NCI-H1092 treated with DMSO at 0.1 percent for 48 hours (cell line): ENCODE data around the gene ADAMTS7.
"Not testable (repeated sequence)": the region's sequence is repeated elsewhere in the genome, so short reads cannot be mapped to it uniquely, and the experiment has no call there.

Experiments used
- DNase-seq: peaks from one replicate; lab custom pipeline; 2025; lab: John Stamatoyannopoulos, UW

Gene ADAMTS7

GRCh38 chr15:78782402-78782801 is 28.9 kb downstream of the ADAMTS7 start:
- DNase-seq, result not testable (repeated sequence)

DNA sequence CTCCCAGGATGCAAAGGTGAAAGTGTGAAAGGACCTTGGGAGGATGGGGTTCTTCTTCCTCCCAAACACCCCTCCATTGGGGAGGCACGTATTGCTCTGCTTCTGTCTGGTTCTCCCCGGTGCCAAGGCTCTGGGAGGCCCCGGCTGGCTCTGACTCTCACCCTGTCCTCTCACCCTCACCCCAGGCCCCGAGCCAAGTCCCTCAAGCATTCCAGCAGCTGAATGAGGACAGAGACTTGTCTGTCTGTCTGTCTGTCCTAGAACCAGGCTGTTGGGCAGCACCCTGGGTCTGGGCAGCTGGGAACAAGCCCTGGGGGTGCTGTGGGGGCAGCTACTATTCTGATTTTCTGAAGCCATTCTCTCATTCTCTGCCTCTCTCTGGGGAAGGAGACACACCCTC is 29.9 kb downstream of the ADAMTS7 start:
- not testable (repeated sequence) for DNase-seq

GRCh38 chr15:78779975-78780374 is 31.3 kb downstream of the ADAMTS7 start:
- not testable (repeated sequence) for DNase-seq

DNA sequence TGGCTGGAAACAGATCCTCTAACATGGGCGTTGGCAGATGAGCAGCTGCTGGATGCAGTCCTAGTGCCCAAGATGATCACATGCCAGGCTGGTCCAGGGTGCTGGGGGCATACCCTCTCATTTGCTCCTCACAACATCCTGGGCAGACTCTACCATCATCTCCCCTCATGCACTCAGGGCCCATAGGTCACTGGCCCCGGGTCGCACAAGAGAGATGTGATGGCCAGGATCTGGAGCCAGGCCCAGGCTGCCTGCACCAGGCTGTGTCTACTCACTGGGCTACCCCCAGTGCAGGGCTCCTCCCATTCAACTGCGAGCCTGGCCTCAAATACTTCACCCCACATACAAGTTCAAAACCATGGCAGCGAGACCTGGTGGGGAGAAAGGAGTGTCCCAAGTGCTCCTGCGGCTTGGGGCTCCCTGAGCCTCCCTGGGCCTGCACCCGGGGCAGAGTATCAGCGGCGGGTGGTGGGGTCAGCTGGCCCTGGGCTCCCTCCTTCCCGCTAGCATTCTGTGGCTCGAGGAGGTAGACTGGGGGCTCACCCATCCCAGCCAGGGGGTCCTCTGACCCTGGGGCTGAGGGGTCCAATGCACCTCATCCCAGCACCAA is 32.0 kb downstream of the ADAMTS7 start:
- not testable (repeated sequence) for DNase-seq

DNA sequence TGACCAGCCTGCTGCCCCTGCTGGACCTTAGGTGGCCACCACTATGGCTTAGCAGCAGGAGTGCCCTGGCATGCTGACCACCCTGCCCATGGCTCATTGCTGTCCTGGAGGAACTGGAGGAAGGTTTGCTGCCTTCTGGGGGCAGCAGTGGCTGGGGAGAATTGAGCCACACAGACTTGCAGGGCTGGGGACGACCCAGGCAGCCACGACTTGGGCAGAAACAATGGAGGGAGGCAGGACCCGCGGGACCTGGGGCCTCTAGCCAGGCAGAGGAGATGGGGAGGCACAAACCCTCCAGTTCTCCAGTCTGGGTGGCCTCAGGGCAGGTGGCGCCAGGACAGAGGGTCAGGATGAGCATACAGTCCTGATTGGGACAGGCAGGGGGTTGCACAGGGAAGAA is 32.8 kb downstream of the ADAMTS7 start:
- no peak for DNase-seq

- DNase-seq, result not testable (repeated sequence)
Measured at GRCh38 chr15:78777953-78778345, 33.3 kb downstream of the ADAMTS7 start.

- DNase-seq, result not testable (repeated sequence)
Measured at GRCh38 chr15:78777290-78777952, 33.8 kb downstream of the ADAMTS7 start.

GRCh38 chr15:78776046-78776925 is 35.0 kb downstream of the ADAMTS7 start:
- DNase-seq, result not testable (repeated sequence)

DNA sequence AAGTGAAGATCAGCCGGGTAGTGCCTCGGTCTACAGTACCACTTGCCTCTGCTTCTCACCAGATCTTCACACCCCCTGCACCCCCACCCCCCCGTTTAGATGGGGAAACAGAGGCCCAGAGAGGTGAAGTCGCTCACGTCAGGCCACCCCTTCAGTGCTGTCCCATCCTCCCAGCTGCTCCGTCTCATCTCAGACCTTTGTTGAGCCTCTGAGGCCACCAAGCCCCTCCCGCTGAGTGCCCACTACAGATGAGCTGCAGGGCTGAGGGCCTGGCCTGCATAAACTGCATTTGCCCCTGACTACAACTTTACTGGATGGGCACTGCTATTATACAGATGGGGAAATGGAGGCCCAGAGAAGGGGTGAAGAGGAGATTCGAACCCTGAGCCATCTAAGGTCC is 35.8 kb downstream of the ADAMTS7 start:
- no peak for DNase-seq

- not testable (repeated sequence) for DNase-seq
Measured at GRCh38 chr15:78774451-78774990, 36.7 kb downstream of the ADAMTS7 start.

DNA sequence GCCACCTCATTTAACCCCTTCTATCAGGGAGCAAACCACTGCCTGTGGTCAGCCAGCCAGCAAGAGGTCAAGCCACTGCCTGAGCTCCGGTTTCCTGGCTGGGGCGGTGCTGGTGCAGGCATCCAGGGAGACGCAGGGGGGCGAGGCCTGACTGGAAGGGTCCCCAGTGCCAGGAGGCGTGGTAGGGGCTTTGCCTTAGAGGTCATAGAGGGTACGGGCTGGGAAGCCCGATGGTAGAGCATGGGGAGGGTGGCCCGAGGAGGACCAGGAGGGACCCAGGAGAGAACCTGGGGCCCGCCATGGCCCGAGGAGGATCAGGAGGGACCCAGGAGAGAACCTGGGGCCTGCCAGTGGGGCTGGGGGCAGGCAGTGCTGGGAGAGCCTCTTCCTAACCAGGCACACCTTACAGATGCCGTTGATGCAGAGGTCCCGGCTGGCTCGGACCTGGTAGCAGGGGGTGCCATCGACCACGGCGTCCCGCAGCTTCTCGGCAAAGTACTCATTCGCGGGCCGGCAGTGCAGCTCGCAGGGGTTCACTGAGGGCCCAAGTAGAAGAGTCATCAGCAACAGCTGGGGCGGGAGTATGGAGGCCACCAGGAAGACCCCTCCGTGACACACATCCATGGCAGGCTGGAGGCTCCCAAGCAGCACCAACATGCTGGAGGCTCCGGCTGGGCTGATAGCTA is 37.4 kb downstream of the ADAMTS7 start:
- not testable (repeated sequence) for DNase-seq

DNA sequence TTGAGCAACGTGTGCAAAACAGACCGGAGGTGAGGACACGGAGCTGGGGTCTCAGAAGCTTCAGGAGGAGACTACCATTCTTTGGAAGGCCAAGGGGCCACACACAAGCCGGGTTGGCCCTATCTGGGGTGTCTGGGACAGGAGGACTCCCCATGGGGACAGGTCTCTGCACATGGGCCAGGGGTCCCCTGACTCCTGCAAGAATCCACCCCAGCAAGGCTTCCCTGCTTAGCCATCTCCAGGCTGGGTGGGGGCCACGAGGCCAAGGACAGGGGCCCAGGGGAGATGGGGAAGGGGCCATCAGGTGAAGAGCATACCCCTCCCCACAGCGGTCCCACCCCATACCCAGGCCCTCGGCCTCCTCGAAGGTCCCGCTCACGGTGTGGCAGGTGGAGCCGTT is 38.5 kb downstream of the ADAMTS7 start:
- no peak for DNase-seq

DNA sequence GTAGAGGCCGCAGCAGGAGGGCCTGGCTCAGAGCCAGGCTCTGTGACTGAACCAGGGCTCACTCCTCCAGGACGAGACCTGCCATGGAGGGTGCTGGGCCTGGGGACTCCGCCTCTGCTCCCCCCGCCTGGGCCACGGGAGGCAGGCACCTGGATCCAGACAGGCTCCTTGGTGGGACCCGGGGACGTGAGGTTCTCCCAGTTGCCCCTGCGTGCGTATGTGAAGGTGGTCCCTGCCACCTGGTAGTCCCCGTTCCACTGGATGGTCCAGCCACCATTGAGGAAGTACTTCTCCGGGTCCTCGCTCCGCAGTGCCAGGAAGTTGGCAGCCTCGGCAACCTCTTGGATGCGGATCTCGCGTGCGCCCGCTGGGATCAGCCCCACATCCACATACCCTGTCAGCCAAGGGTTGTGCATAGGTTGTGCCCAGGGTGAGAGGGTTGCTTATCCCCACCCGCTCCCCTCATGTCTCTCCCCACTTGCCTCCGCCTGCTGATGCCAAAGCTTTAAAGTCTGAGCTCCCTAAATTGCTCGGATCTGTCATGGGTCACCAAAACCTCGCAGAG is 39.7 kb downstream of the ADAMTS7 start:
- DNase-seq, result not testable (repeated sequence)

DNA sequence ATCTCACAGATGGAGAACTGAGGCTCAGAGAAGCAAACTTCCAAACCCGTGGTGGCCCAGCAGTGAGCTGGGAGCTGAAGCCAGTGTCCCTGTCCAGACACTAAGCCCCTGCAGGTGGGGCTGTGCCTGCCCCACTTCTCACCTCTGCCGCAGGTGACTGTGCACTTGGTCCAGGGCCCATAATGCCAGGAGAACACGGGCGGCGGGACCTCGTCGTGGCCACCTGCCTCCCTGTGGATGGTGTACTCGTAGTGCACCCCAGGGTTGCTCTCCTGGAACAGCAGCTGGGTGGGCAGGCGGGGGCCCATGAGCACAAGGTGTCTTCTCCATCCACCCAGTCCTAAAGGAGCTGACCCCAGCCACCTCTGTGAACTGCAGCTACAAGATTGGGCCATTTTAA is 40.2 kb downstream of the ADAMTS7 start:
- not testable (repeated sequence) for DNase-seq

- DNase-seq, result not testable (repeated sequence)
Measured at GRCh38 chr15:78769473-78770225, 41.6 kb downstream of the ADAMTS7 start.

DNA sequence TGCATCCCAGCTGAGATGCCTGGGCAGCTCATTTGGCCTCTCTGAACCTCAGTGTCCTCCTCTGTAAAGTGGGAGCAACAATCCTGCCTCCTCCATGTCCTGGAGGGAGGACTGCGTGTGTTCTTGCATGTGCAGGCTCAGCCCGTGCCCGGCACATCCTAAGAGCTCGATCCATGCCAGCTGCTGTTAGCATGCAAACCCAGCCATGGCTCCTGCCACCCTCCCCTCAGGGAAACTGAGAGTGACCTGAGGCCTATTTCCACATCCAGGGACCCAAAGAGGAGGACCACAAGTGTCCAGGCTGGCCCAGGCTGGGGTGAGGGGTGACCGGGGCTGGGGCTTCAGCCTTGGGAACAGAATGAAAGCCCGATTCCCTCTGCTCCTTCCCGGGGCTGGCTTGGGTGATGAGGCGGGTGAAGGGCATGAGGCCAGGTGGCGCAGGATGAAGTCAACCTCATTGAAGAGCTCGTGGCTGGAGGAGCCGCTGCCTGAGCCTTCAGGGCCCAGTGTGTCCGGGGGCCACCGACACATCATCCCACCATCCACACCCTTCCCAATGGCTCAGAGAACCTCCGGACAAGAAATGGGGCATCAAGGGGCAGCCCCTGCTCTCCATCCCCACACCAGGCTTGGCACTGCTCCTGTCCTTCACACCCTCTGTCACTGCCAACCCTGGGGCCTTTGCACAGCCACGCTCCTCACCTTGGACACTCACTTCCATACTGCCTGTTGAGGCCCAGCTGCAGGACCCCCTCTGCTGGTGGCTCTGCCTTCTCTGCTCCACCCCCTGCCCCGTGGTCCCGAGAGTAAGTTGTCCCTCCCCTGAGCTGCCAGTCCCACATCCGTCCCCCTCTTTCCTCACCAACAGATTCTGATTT is 42.5 kb downstream of the ADAMTS7 start:
- DNase-seq, result no peak

DNA sequence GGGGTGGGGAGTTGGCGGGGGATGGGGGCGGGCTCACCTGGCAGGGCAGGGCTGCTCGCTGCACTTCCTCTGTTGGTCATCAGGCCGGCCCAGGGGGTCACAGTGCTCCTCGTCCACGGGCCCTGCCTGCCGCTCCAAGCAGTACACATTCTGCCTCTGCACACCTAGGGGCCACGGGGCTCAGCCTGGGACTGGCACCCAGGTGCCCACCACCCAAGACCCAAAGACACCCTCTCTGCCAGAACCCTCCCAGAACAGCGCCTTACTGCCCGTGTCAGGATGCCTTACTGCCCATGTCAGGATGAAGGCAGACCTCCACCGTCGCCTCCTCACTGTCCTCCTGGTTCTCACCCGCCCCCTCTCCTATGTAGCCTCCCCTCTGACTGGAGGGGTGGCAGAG is 43.2 kb downstream of the ADAMTS7 start:
- DNase-seq, result no peak

- DNase-seq, result no peak
Measured at GRCh38 chr15:78767331-78767951, 43.8 kb downstream of the ADAMTS7 start.

- DNase-seq, result not testable (repeated sequence)
Measured at GRCh38 chr15:78766641-78767071, 44.6 kb downstream of the ADAMTS7 start.
